DMS53 (cell line): ENCODE results near the gene SYCN.
"Not testable (repeated sequence)": the region's sequence is repeated elsewhere in the genome, so short reads cannot be mapped to it uniquely, and the experiment has no call there.

Experiments used
- DNase-seq: peaks from one replicate; lab custom pipeline; 2025; lab: John Stamatoyannopoulos, UW

The SYCN gene

GRCh38 chr19:39224910-39225309 is 20.8 kb upstream of the SYCN start:
- no peak for DNase-seq

- no peak for DNase-seq
Observed at GRCh38 chr19:39223703-39224279, 19.7 kb upstream of the SYCN start.

- DNase-seq, result not testable (repeated sequence)
Observed at GRCh38 chr19:39219108-39219507, 15.0 kb upstream of the SYCN start.

- DNase-seq, result peak; percentile 38
Observed at GRCh38 chr19:39218230-39219007, 14.4 kb upstream of the SYCN start.

GRCh38 chr19:39217094-39217493 is 13.0 kb upstream of the SYCN start:
- no peak for DNase-seq

- DNase-seq, result not testable (repeated sequence)
Observed at GRCh38 chr19:39215323-39215722, 11.3 kb upstream of the SYCN start.

- DNase-seq, result peak; percentile 45
Observed at GRCh38 chr19:39212375-39212742, 8.3 kb upstream of the SYCN start.

GRCh38 chr19:39211731-39212374 is 7.8 kb upstream of the SYCN start:
- DNase-seq, result no peak

GRCh38 chr19:39209196-39209595 is 5.1 kb upstream of the SYCN start:
- DNase-seq, result no peak

- no peak for DNase-seq
Observed at GRCh38 chr19:39208175-39208795, 4.2 kb upstream of the SYCN start.

GRCh38 chr19:39207293-39207836 is 3.3 kb upstream of the SYCN start:
- DNase-seq, result no peak

GRCh38 chr19:39206122-39206521 is 2.1 kb upstream of the SYCN start:
- no peak for DNase-seq

GRCh38 chr19:39205449-39205764 is 1.3 kb upstream of the SYCN start:
- DNase-seq, result no peak

GRCh38 chr19:39202998-39203355 is 1.1 kb downstream of the SYCN start:
- DNase-seq, result no peak

- DNase-seq, result no peak
Observed at GRCh38 chr19:39200803-39201115, 3.3 kb downstream of the SYCN start.

- no peak for DNase-seq
Observed at GRCh38 chr19:39200066-39200802, 3.8 kb downstream of the SYCN start.

- peak; percentile 84 for DNase-seq
Observed at GRCh38 chr19:39199025-39199424, 5.0 kb downstream of the SYCN start.

- no peak for DNase-seq
Observed at GRCh38 chr19:39197808-39198207, 6.3 kb downstream of the SYCN start.

GRCh38 chr19:39196860-39197562 is 7.1 kb downstream of the SYCN start, which contains the start of gene NCCRP1:
NCCRP1 (plus strand) TSS chr19:39196964; CDS start chr19:39196983, 19 bp downstream.
- peak; percentile 52 for DNase-seq

GRCh38 chr19:39196320-39196719 is 7.7 kb downstream of the SYCN start:
- no peak for DNase-seq

GRCh38 chr19:39195755-39196154 is 8.3 kb downstream of the SYCN start:
- peak; percentile 74 for DNase-seq
